MM.1S (cell line): ENCODE data around the gene KRT10.

Source experiments
- CTCF ChIP-seq: fragments of 300-600 bp; sonication (generic); IDR thresholded peaks from 2 replicates; pipeline ENCODE4 v1.5.1; 2016; ENCODE audit warnings: antibody characterized with exemption, low read length, mixed read lengths
- EZH2 ChIP-seq: fragments of 300-600 bp; sonication (generic); optimal IDR thresholded peaks from 2 replicates; pipeline ENCODE3; 2017; ENCODE audit warnings: low read depth, mild to moderate bottlenecking, antibody characterized with exemption, low read length, mixed read lengths
- EZH2phosphoT487 ChIP-seq: fragments of 300-600 bp; sonication (generic); IDR thresholded peaks from 2 replicates; pipeline ENCODE4 v1.6.1; 2018; ENCODE audit warnings: antibody characterized with exemption, low read length

GRCh38 chr17:40818733-40819527 is 3.5 kb downstream of the KRT10 start:
- TF ChIP-seq CTCF (no peak), EZH2 (no peak), EZH2phosphoT487 (no peak)
